IMR-90 (cell line): ENCODE measurements around the gene EVPL. TPM values are rescaled to one million over a fixed set of nuclear protein-coding genes. Genes with fewer than 3 reads are reported as not detected.

Experiments used
- ATAC-seq: fragments of 200-7000 bp; cut with Tn5 transposase; 2 replicates; pipeline ENCODE4 v1.9.1; 2020; ENCODE audit warnings: low read depth, mild to moderate bottlenecking, moderate library complexity
- BruUV-seq: library from RNA; stranded (reverse); fragments of 400-500 nt; replicated peaks from 2 replicates; lab custom pipeline; 2021; lab: Mats Ljungman, UMichigan
- CTCF ChIA-PET: fragments of 300-600 bp; formaldehyde crosslinking; extraction: SDS; loops from one replicate; lab custom pipeline; 2021; ENCODE audit warnings: antibody characterized with exemption; lab: Yijun Ruan, JAX
- POLR2A ChIA-PET: fragments of 300-600 bp; sonication (Branson Sonifier 250); formaldehyde crosslinking; loops from one replicate; lab custom pipeline; 2022; ENCODE audit warnings: antibody characterized with exemption; ENCODE audit not compliant: unreplicated experiment; lab: Charles Lee
- DNase-seq: peaks from one replicate; pipeline ENCODE4 v3.0.0; 2013
- H2AFZ ChIP-seq: replicated peaks from 2 replicates; pipeline ENCODE3; 2013; ENCODE audit warnings: low read length, mild to moderate bottlenecking; ENCODE audit not compliant: poor library complexity
- H2AK5ac ChIP-seq: 2 replicates; pipeline ENCODE4 v1.6.1; 2013; ENCODE audit warnings: low read depth, low read length, inconsistent platforms
- H2AK9ac ChIP-seq: replicated peaks from 2 replicates; pipeline ENCODE3; 2013; ENCODE audit warnings: mild to moderate bottlenecking, low read depth, low read length, moderate library complexity; ENCODE audit not compliant: poor library complexity
- H2BK120ac ChIP-seq: 2 replicates; pipeline ENCODE4 v1.6.1; 2013; ENCODE audit warnings: low read depth, low read length, inconsistent platforms
- H2BK15ac ChIP-seq: 3 replicates; pipeline ENCODE4 v1.6.1; 2013; ENCODE audit warnings: low read depth, low read length, inconsistent platforms
- H2BK20ac ChIP-seq: 2 replicates; pipeline ENCODE4 v1.6.1; 2013; ENCODE audit warnings: low read depth, mild to moderate bottlenecking, inconsistent platforms, low read length, moderate library complexity
- H2BK5ac ChIP-seq: 2 replicates; pipeline ENCODE4 v1.6.1; 2013; ENCODE audit warnings: mild to moderate bottlenecking, low read depth, low read length, inconsistent platforms; ENCODE audit not compliant: poor library complexity, severe bottlenecking
- H3K14ac ChIP-seq: replicated peaks from 2 replicates; pipeline ENCODE4 v1.6.1; 2013; ENCODE audit warnings: low read depth, low read length, inconsistent platforms
- H3K18ac ChIP-seq: 2 replicates; pipeline ENCODE4 v1.6.1; 2013; ENCODE audit warnings: low read depth, low read length, control low read depth
- H3K23ac ChIP-seq: 2 replicates; pipeline ENCODE4 v1.6.1; 2013; ENCODE audit warnings: low read depth, low read length, inconsistent platforms
- H3K27ac ChIP-seq: 2 replicates; pipeline ENCODE4 v1.5.1; 2013; ENCODE audit warnings: mild to moderate bottlenecking, control low read depth, low read length; ENCODE audit not compliant: insufficient read depth
- H3K27me3 ChIP-seq: 2 replicates; pipeline ENCODE4 v1.6.1; 2013; ENCODE audit warnings: low read length; ENCODE audit not compliant: control insufficient read depth, insufficient read depth
- H3K36me3 ChIP-seq: 2 replicates; pipeline ENCODE4 v1.6.1; 2013; ENCODE audit warnings: low read length, mixed read lengths; ENCODE audit not compliant: control insufficient read depth, insufficient read depth
- H3K4ac ChIP-seq: 2 replicates; pipeline ENCODE4 v1.6.1; 2013; ENCODE audit warnings: low read depth, low read length, inconsistent platforms
- H3K4me1 ChIP-seq: 2 replicates; pipeline ENCODE4 v1.6.1; 2013; ENCODE audit warnings: low read length, mixed read lengths; ENCODE audit not compliant: control insufficient read depth, insufficient read depth
- H3K4me2 ChIP-seq: 2 replicates; pipeline ENCODE4 v1.6.1; 2013; ENCODE audit warnings: low read depth, mild to moderate bottlenecking, control low read depth, low read length, moderate library complexity
- H3K4me3 ChIP-seq: 2 replicates; pipeline ENCODE4 v1.5.1; 2013; ENCODE audit warnings: low read depth, mild to moderate bottlenecking, control low read depth, low read length, moderate library complexity; ENCODE audit not compliant: insufficient read depth
- H3K56ac ChIP-seq: 2 replicates; pipeline ENCODE4 v1.6.1; 2013; ENCODE audit warnings: low read length, inconsistent platforms; ENCODE audit not compliant: insufficient read depth; ENCODE audit errors: extremely low read depth
- H3K79me1 ChIP-seq, 2 experiments: 2 replicates each; pipeline ENCODE4 v1.6.1; 2013; ENCODE audit warnings: low read length in 2 of 2, inconsistent platforms in 1 of 2, low read depth in 1 of 2
- H3K9ac ChIP-seq: 2 replicates; pipeline ENCODE4 v1.6.1; 2013; ENCODE audit warnings: low read depth, low read length, control low read depth
- H3K9me1 ChIP-seq: 2 replicates; pipeline ENCODE4 v1.6.1; 2013; ENCODE audit warnings: low read length, inconsistent platforms; ENCODE audit not compliant: insufficient read depth
- H3K9me3 ChIP-seq: 2 replicates; pipeline ENCODE4 v1.6.1; 2013; ENCODE audit warnings: low read length; ENCODE audit not compliant: control insufficient read depth, insufficient read depth
- H4K20me1 ChIP-seq: 2 replicates; pipeline ENCODE4 v1.6.1; 2013; ENCODE audit warnings: low read length, inconsistent platforms; ENCODE audit not compliant: insufficient read depth
- H4K5ac ChIP-seq: 2 replicates; pipeline ENCODE4 v1.6.1; 2013; ENCODE audit warnings: mild to moderate bottlenecking, low read depth, low read length, control low read depth
- H4K8ac ChIP-seq, 2 experiments: 2 replicates each; pipeline ENCODE4 v1.6.1; 2013; ENCODE audit warnings: low read depth in 2 of 2, low read length in 2 of 2, control low read depth in 1 of 2, inconsistent platforms in 1 of 2
- H4K91ac ChIP-seq: 2 replicates; pipeline ENCODE4 v1.6.1; 2013; ENCODE audit warnings: low read depth, low read length, inconsistent platforms; ENCODE audit not compliant: insufficient read depth
- BHLHE40 ChIP-seq: fragments of 150-350 bp; IDR thresholded peaks from 2 replicates; pipeline ENCODE4 v1.6.1; 2016; ENCODE audit warnings: mild to moderate bottlenecking, low read depth, low read length
- CEBPB ChIP-seq: IDR thresholded peaks from 2 replicates; pipeline ENCODE4 v1.6.1; 2012; ENCODE audit warnings: low read depth, low read length, improper control_type of control experiment
- CHD1 ChIP-seq: IDR thresholded peaks from 2 replicates; pipeline ENCODE4 v1.6.1; 2012; ENCODE audit warnings: low read depth, low read length, improper control_type of control experiment
- ELK1 ChIP-seq: fragments of 150-350 bp; IDR thresholded peaks from 2 replicates; pipeline ENCODE4 v1.6.1; 2016; ENCODE audit warnings: low read depth, mild to moderate bottlenecking, low read length, moderate library complexity, borderline replicate concordance
- FOS ChIP-seq: fragments of 150-350 bp; IDR thresholded peaks from 2 replicates; pipeline ENCODE4 v1.6.1; 2016; ENCODE audit warnings: low read depth, low read length
- MAFK ChIP-seq: IDR thresholded peaks from 2 replicates; pipeline ENCODE4 v1.6.1; 2012; ENCODE audit warnings: low read depth, low read length, improper control_type of control experiment
- MAZ ChIP-seq: IDR thresholded peaks from 2 replicates; pipeline ENCODE4 v1.6.1; 2012; ENCODE audit warnings: low read depth, mild to moderate bottlenecking, low read length, improper control_type of control experiment, moderate library complexity, borderline replicate concordance
- MXI1 ChIP-seq: IDR thresholded peaks from 2 replicates; pipeline ENCODE4 v1.6.1; 2012; ENCODE audit warnings: low read depth, mild to moderate bottlenecking, low read length, moderate library complexity, borderline replicate concordance
- NFE2L2 ChIP-seq: fragments of 150-350 bp; IDR thresholded peaks from 2 replicates; pipeline ENCODE4 v1.6.1; 2016; ENCODE audit warnings: low read depth, mild to moderate bottlenecking, low read length
- POLR2A ChIP-seq: IDR thresholded peaks from 2 replicates; pipeline ENCODE4 v1.6.1; 2012; ENCODE audit warnings: mild to moderate bottlenecking, low read depth, low read length
- RAD21 ChIP-seq: IDR thresholded peaks from 2 replicates; pipeline ENCODE4 v1.6.1; 2012; ENCODE audit warnings: low read length, improper control_type of control experiment
- RFX5 ChIP-seq: IDR thresholded peaks from 2 replicates; pipeline ENCODE4 v1.8.0; 2012; ENCODE audit warnings: low read depth, mild to moderate bottlenecking, low read length, moderate library complexity
- SMC3 ChIP-seq: fragments of 150-350 bp; IDR thresholded peaks from 2 replicates; pipeline ENCODE4 v1.6.1; 2016; ENCODE audit warnings: low read depth, mild to moderate bottlenecking, antibody characterized with exemption, low read length, moderate library complexity
- USF2 ChIP-seq: fragments of 150-350 bp; IDR thresholded peaks from 2 replicates; pipeline ENCODE4 v1.6.1; 2017; ENCODE audit warnings: mild to moderate bottlenecking, antibody characterized with exemption, low read length, low read depth
- WGBS, 2 experiments: methylation state at CpG; one replicate each; pipeline versions ENCODE4 v1.1.5 to v1.1.7; 2013; ENCODE audit warnings: missing lambda C conversion rate in 2 of 2; ENCODE audit not compliant: insufficient read length in 1 of 2; ENCODE audit errors: extremely low coverage in 2 of 2; 5-methylcytosine and 5-hydroxymethylcytosine counted together
- dilution Hi-C: fragments of 300-500 bp; cut with HindIII; formaldehyde crosslinking; loops from one replicate; pipeline ENCODE4 v1.14.3; 2018; ENCODE audit warnings: low sequenced_read_pairs; ENCODE audit not compliant: unreplicated experiment
- in situ Hi-C: fragments of 300-500 bp; cut with MboI; formaldehyde crosslinking; loops from 3 replicates; pipeline ENCODE4 v1.14.3; 2019; ENCODE audit warnings: low sequenced_read_pairs, inconsistent platforms, mixed read lengths
- intact Hi-C: fragments of 100-400 bp; cut with micrococcal nuclease; formaldehyde crosslinking; loops from 2 replicates; pipeline ENCODE4 v1.10.0; 2022
- polyA plus RNA-seq, 3 experiments: library from polyadenylated mRNA; depleted of rRNA; stranded (reverse); fragments of >200 nt; gene quantifications; 2 replicates each; pipeline ENCODE4 v1.2.3, GENCODE V29; 2012; ENCODE audit warnings: low replicate concordance in 1 of 3
- total RNA-seq: library from RNA; depleted of rRNA; stranded (reverse); fragments of >200 nt; gene quantifications from 2 replicates; pipeline ENCODE4 v1.2.3, GENCODE V29; 2012

Gene EVPL
- total and polyA plus RNA-seq, 2 of the 4 experiments (the other 2 are of a cell fraction): not detected

GRCh38 chr17:76034428-76035350, 7.6 kb upstream of the EVPL start:
- no peak overlapping the region for H3K56ac ChIP-seq
- H3K9me3 ChIP-seq: no peaks in the 10 kb centered on the region
- no peaks in the 10 kb centered on the region for H3K79me1 ChIP-seq
- H3K4ac ChIP-seq: no peak overlapping the region
- no peak overlapping the region for H4K91ac ChIP-seq
- no peak overlapping the region for H3K4me2 ChIP-seq
- H3K14ac ChIP-seq: no peak overlapping the region
- CTCF ChIA-PET: no interaction called here
- no peak overlapping the region for H2AFZ ChIP-seq
- ATAC-seq (no peak), DNase-seq (no peak)
- dilution Hi-C loops: no loop called here
- H3K23ac ChIP-seq: no peak overlapping the region
- H2BK120ac ChIP-seq: no peak overlapping the region
- intact Hi-C loops: loop anchor here (5.0 kb wide), 1 partner anchor 38 kb away; the partner anchor contains the start of genes GALR2 and SRP68
- H3K9me1 ChIP-seq: peaks cover 2% of the 10 kb centered on the region; the same call in 1 of the 2 replicates
- H3K18ac ChIP-seq: no peak overlapping the region
- H2BK20ac ChIP-seq: no peak overlapping the region
- H2BK15ac ChIP-seq: no peak overlapping the region
- no TSS peak for BruUV-seq
- 76% methylated on average over 3 of the region's 13 CpGs; no CpG with 5 or more reads in 1 of the 2 experiments for WGBS, 2 experiments
- H3K27ac ChIP-seq: no peak overlapping the region
- H4K8ac ChIP-seq: no peak overlapping the region
- in situ Hi-C loops: no loop called here
- POLR2A ChIA-PET: no interaction called here
- H2BK5ac ChIP-seq: no peak overlapping the region
- H3K36me3 ChIP-seq: peaks cover 17% of the 10 kb centered on the region
- H3K9ac ChIP-seq: no peak overlapping the region
- 0 out of 2 replicates have a peak, but pooled peaks cover 2% of the 10 kb centered on the region for H4K20me1 ChIP-seq
- no peak overlapping the region for H4K5ac ChIP-seq
- no peak overlapping the region for H2AK9ac ChIP-seq
- no peak overlapping the region for H3K4me3 ChIP-seq
- H3K27me3 ChIP-seq: no peaks in the 10 kb centered on the region
- no peak overlapping the region for H2AK5ac ChIP-seq
- peaks cover under 1% of the 10 kb centered on the region; the same call in 1 of the 2 replicates for H3K4me1 ChIP-seq
- TF ChIP-seq BHLHE40 (no peak), FOS (no peak), RAD21 (no peak), CHD1 (no peak), CEBPB (no peak), NFE2L2 (no peak), USF2 (no peak), SMC3 (no peak), ELK1 (no peak), MAFK (no peak), POLR2A (no peak), RFX5 (no peak), MXI1 (no peak), MAZ (no peak)
